CD4-positive, alpha-beta T cell treated with Interleukin-21 for 1 hour (primary cell): ENCODE measurements around the gene SYT12.

Source experiments
- DNase-seq: peaks from one replicate; pipeline ENCODE4 v3.0.0-alpha.2; 2020

The SYT12 gene

DNA sequence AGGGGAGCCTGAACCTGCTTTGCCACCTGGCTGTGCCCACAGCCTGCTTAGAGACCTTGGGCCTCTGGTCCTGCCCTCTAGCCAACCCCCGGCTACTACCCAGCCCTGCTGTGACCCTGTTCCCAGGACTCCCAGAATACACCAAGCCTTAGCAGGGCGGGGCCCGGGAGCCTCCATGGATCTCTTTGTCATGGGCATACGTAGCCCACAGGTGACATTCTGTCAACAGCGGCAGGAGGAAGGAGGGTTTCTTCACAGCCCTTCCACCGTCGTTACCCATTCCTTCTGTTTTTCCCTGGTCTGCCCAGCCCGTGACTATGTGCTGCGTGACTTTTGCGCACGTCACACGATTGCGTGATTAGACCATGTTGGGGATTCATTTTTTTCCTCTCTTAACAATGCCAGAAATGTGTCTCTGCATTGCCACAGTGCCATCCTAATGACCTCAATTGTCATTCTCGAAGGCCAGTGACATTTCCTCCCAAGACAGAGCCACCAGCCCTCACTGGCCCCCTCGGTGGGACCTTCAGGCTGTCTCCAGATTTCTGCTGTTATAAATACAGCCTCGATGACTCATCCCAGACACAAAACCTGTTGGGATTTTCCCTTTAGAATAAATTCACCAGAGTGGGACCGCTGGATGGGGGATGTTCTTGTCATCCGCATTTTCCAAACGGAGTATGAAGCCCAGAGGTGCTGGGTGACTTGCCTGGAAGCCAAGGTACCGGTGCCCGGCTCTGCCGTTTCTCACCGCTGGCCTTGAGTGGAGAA is 9.0 kb downstream of the SYT12 start:
- no peak for DNase-seq

GRCh38 chr11:67032830-67033551 is 10.1 kb downstream of the SYT12 start:
- DNase-seq, result no peak

DNA sequence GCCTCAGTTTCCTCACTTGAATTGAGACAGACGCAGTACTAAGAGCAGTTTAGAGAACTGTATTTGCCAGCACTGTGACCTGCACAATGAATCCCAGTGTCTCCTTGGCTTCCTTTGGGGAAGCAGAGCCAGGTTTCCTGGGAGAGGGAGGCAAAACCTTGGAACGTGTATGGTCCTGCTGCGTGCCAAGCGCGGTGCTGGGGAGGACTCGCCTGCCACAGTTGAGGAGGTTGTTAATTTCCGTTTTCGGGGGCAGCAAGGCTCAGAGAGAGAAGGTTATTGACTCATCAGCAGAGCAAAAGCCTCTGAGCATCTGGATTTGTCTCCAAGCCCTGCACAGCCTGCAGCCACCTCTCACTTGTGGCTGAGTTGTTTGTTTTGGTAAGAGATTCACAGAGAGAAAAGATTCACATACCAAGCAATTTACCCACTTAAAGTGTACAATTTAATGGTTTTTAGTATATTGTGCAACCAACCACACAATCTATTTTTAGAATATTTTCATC is 10.8 kb downstream of the SYT12 start:
- DNase-seq, result no peak

- DNase-seq, result no peak
These were observed 11.4 kb downstream of the SYT12 start for GRCh38 chr11:67034350-67034749.

DNA sequence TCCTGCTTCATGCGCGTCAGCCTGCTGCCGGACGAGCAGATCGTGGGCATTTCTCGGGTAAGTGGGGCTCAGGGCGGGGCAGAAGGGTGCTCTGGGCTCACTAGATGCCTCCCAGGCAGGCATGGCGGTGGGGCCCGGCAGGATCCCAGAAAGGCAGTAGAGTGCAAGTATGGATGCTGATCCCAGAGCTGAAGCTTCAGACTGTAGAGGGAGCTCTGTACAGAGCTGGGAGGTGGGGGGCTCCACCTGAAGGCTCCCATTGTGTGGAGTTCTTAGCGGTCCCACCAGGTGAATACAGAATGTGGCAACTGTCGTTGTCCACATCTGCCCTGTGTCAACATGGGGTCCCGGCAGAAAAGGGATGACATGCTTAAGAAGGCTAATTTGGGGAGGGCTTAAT is 17.2 kb downstream of the SYT12 start:
- no peak for DNase-seq

GRCh38 chr11:67041602-67042001 is 18.7 kb downstream of the SYT12 start:
- DNase-seq, result no peak

DNA sequence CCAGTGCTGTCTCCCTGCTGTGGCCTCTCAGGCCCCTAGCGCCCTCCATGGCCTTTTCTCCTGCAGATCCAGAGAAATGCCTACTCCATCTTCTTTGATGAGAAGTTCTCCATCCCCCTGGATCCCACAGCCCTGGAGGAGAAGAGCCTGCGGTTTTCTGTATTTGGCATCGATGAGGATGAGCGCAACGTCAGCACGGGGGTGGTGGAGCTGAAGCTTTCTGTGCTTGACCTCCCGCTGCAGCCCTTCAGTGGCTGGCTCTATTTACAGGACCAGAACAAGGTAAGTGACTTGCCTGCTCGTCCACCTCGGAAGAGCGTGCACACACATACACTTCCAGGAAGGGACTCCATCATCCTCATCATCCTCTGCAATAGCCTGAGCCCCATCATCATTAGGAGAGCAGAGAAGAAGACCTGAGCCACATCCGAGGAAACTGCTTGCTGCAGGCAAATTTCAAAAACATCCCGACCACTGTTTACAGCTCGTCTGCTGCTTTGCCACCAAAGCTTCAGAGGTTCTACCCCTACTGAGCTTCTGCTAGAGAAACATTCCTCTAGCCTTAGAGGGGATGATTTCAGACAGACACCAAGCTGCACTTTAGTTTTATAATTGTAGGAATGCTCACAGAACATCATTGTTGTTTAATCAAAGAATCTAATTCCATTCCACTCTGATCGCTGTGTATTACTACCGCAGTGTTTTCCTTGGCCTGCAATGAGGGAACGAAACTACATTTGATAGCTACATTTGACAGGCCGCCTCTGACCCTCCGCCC is 20.8 kb downstream of the SYT12 start:
- DNase-seq, result no peak

- DNase-seq, result no peak
These were observed 21.6 kb downstream of the SYT12 start for GRCh38 chr11:67044496-67044895.

DNA sequence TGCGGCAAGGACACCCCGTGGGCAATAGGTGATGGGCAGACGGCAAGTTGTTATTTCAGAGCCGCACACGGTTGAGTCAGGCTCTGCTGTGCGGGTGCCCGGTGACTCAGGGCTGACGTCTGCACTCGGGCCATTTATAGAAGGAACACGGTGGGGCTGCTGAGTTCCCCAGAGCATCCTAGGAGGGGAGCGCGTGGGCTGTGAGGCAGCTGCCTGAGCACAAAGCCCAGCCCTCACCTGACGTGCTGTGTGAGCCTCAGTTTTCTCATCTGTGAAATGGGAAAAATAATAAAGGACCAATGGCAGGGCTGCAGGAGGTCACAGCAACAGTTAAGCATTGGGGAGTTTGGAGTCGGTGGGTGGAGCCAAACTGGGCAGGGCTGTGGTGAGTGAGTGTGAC is 22.4 kb downstream of the SYT12 start:
- DNase-seq, result no peak

DNA sequence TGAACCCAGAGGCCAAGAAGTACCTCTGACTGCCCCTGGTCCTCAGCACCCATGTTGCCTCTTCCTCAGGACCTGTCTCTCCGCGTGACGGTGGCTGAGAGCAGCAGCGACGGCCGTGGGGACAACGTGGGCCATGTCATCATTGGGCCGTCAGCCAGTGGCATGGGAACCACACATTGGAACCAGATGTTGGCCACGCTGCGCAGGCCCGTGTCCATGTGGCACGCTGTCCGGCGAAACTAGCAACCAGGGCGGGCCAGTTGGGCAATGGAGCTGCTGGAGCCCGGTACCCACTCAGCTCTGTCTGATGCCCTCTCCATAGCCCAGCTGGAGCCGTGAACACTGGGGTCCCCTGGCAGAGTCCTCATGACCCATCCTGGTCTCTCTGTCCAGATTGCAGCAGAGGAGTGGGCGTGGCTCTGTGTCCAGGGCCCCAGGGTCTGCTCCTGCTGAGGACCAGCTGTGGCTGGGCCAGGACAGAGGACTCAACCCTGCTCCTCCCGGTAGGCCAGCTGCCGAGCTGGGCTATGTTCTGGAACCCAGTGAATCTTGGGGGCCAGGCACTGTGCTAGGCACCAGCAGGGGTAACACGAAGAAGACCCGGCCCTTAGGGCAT is 25.7 kb downstream of the SYT12 start:
- no peak for DNase-seq

DNA sequence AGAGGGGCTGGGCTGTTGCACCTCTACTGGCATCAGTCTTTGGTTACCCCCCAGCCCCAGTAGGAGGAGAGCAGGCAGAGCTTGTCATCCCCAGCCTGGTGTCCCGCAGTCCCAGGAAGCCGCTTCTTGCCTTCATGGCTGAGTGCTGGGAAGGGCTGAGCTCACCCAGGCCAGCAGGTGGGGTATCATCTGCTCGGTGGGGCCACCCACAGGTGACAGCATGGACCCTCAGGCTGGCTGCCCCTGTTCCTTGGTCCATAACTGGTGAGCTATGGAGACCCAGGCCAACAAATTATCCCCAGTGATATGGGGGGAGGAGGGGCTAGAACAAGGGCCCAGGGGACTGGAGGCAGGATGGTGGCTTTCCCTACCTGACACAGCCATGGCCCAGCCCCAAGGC is 27.2 kb downstream of the SYT12 start:
- no peak for DNase-seq

DNA sequence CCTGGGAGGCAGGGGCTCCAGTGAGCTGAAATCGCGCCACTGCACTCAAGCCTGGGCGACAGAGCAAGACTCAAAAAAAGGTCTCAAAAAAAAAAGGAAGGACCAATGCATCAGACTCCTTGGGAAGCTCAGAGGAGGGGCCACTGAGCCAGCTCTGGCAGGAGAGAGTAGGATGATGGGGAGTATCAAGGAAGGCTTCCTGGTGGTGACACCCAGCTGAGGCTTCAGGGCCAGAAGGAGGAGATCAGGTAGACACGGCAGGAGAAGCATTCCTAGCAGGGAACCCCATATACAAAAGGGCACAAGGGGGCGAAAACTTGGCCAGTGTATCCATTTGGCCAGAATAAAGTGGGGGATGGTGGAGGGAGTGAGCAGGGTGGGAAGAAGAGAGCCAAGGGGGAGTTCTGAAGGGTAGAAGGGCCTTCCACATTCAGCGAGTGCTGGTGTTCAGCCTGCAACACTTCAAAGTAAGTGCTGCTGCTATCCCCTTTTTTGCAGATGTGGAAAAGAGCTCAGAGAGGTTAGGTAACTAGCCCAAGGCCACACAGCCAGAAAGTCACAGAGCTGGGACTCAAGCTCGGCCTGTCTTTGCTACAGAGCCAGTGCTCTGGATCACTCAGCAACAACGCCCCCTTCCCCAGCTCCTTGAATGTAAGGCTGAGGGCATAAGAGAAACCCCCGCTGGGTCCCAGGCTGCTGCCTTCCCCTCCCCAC is 28.4 kb downstream of the SYT12 start:
- DNase-seq, result no peak

DNA sequence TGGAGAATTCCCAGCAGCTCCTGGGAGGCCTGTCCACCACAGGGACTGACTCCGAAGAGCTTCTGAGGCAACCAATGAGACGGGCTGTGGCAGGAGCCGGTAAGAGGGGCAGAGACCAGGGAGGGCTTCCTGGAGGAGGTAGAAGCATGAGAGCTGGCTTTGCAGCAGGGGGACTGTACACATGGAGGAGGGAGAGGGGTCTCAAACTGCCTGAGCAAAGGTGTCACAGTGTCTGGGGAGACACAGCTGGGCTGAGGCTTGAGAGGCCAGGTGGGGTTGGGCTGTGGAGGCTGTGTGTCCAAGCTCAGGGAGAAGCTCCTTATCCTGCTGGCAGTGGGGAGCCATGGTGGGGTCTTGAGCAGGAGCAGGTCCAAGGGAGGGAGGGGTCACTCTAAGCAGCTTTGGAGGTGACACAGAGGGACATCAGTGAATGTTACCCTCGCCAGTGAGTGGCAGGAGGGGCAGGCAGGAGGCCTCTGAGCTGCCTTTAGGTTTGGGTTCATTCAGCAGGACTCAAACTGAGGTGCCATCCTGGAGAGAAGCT is 29.1 kb downstream of the SYT12 start:
- no peak for DNase-seq

GRCh38 chr11:67052891-67053290 is 30.0 kb downstream of the SYT12 start:
- DNase-seq, result no peak

GRCh38 chr11:67053896-67054329 is 31.0 kb downstream of the SYT12 start:
- peak; percentile 30 for DNase-seq

DNA sequence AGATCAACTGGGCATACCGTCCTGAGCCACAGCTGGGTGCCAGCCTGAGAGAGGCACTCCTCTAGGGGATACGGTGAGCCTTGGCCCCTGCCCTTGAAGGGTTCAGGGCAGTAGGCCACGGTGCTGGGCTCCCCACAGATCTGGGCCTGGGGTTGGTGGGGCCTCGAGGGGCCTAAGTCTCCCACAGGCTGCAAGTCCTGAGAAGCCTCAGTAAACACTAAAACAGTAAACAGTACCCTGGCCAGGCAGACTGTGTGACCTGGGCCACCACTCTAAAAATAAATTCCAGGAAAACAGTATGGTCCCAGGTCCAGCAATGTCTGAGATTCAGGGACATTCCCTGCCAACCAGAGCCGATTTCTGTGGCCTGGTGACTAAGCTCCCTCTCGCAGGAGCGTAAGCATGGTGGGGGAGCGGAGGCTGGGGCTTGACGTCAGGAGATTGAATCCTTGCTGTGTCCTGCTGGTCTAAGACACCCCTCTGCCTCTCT is 31.5 kb downstream of the SYT12 start:
- no peak for DNase-seq

- DNase-seq, result no peak
These were observed 32.0 kb downstream of the SYT12 start for GRCh38 chr11:67054836-67055523.

GRCh38 chr11:67055812-67056211 is 32.9 kb downstream of the SYT12 start:
- DNase-seq, result no peak

DNA sequence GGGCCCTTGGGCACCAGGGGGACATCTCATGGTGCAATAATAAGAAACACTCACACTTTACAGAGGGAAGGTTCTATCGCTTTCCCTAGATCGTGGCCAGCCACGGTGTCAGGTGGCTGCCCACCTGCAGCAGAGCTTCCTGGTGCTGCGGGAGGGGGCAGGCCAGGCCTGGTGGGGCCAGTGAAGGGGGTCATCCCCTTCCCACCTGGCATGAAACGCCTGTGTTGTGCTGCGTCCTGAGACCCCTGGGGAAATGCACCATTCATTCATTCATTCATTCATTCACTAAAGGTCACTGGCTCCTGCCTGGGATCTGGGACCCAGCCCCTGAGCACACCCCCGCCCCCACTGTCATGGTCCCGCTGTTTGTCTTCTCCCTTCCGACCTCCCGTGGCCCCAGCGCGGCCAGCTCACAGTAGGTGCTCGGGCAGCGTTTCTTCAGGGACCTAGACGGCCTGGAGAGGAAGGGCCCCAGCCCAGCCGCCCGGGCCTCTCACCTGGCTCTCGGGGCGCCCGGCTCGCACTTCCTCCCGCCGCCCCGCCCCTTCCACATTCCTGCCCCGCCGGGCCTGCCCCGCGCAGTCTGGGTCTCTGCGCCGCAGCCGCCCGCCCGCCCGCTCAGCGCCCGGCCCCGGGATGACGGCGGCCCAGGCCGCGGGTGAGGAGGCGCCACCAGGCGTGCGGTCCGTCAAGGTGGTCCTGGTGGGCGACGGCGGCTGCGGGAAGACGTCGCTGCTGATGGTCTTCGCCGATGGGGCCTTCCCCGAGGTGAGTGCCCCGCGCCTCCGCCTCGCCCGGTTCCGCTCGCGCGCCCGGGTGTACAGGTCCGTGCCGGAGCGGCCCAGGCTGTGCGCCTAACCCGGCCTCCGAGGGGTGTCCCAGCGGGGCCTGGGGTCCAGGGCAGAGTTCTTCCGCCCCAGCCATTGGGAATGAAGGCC is 33.6 kb downstream of the SYT12 start, which contains the start of gene RHOD:
Gene RHOD (plus strand): TSS at position 581 of the 938 bp plus-strand sequence. CDS start 56 bp downstream, at position 637.
- DNase-seq, result peak; percentile 10

GRCh38 chr11:67057205-67057672 is 34.3 kb downstream of the SYT12 start:
- no peak for DNase-seq
